DND-41 (cell line): Measurements from ENCODE around the gene TAOK3.

ENCODE experiments used
- CTCF ChIP-seq: IDR thresholded peaks from 2 replicates; pipeline ENCODE4 v1.5.1; 2012; ENCODE audit warnings: borderline replicate concordance, low read length, moderate library complexity, mild to moderate bottlenecking; ENCODE audit not compliant: poor library complexity, severe bottlenecking; ENCODE audit errors: extremely low read depth
- EZH2 ChIP-seq: IDR thresholded peaks from 3 replicates; pipeline ENCODE4 v1.6.1; 2012; ENCODE audit warnings: borderline replicate concordance, low read depth, mild to moderate bottlenecking, moderate library complexity, low read length, inconsistent platforms; ENCODE audit not compliant: severe bottlenecking

- TF ChIP-seq CTCF (no peak), EZH2 (no peak)
These were observed 226.9 kb downstream of the TAOK3 start for GRCh38 chr12:118145798-118146156.
